HEK293T (cell line): ENCODE results near the gene TPRA1.

Source experiments
- ARNT ChIP-seq: fragments of 450-650 bp; IDR thresholded peaks from 2 replicates; pipeline ENCODE4 v1.6.1; 2017; ENCODE audit warnings: mild to moderate bottlenecking
- BHLHE40 ChIP-seq: fragments of 450-650 bp; IDR thresholded peaks from 2 replicates; pipeline ENCODE4 v1.6.1; 2016; ENCODE audit warnings: mild to moderate bottlenecking, moderate library complexity, borderline replicate concordance
- ELF4 ChIP-seq: fragments of 450-650 bp; IDR thresholded peaks from 2 replicates; pipeline ENCODE4 v1.6.1; 2017; ENCODE audit warnings: antibody characterized with exemption
- FOXK2 ChIP-seq: fragments of 450-650 bp; IDR thresholded peaks from 2 replicates; pipeline ENCODE4 v1.6.1; 2016; ENCODE audit warnings: mild to moderate bottlenecking
- HDGF ChIP-seq: fragments of 450-650 bp; IDR thresholded peaks from 2 replicates; pipeline ENCODE4 v1.6.1; 2017; ENCODE audit warnings: antibody characterized with exemption, borderline replicate concordance
- L3MBTL2 ChIP-seq: fragments of 450-650 bp; conservative IDR thresholded peaks from 2 replicates; pipeline ENCODE4 v1.6.1; 2016; ENCODE audit warnings: mild to moderate bottlenecking
- LEF1 ChIP-seq: fragments of 450-650 bp; IDR thresholded peaks from 2 replicates; pipeline ENCODE4 v1.6.1; 2017; ENCODE audit warnings: mild to moderate bottlenecking, borderline replicate concordance
- NFRKB ChIP-seq: fragments of 450-650 bp; IDR thresholded peaks from 2 replicates; pipeline ENCODE4 v1.6.1; 2016; ENCODE audit warnings: mild to moderate bottlenecking, moderate library complexity
- SP1 ChIP-seq: fragments of 450-650 bp; IDR thresholded peaks from 2 replicates; pipeline ENCODE4 v1.6.1; 2017
- SUZ12 ChIP-seq: fragments of 450-650 bp; IDR thresholded peaks from 2 replicates; pipeline ENCODE4 v1.6.1; 2016; ENCODE audit warnings: mild to moderate bottlenecking
- TARDBP ChIP-seq: fragments of 450-650 bp; IDR thresholded peaks from 2 replicates; pipeline ENCODE4 v1.6.1; 2016

DNA sequence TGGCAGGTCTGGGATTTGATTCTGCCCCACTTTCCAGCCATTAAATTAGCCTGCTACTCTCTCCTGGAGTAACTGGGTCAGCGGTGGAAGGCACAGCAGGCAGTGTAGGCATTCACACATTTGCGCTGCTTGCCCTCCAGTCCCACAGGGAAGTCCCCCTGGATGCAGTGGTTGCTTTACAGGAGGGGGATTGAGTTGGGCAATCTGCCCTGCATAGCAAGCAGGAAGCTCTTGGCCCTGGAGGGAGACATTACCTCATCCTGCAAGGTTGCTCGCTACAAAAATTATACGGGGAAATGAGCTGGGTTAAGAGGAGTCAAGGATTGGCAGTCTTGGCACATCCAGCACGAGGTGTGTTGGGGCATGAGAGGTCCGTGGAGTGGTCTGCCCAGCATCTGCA, 22.4 kb upstream of the TPRA1 start:
- TF ChIP-seq SP1 (no peak), BHLHE40 (no peak), L3MBTL2 (no peak), TARDBP (no peak), SUZ12 (no peak), FOXK2 (no peak), LEF1 (no peak), ARNT (no peak), HDGF (no peak), NFRKB (no peak), ELF4 (no peak)
